ENCODE results near the gene DYNLT2.

The DYNLT2 gene

GRCh38 chr6:169763881-169764280 lies 12.5 kb upstream of the DYNLT2 start:
- in situ Hi-C loops (cut with HindIII; ENCODE audit: low pct_ligation_motif_present, low sequenced_read_pairs), result no loop called here
- Histone ChIP-seq H3K27ac (no peak overlapping the region), H3K36me3 (replicated peaks) (peaks cover 3% of the 10 kb centered on the region), H3K4me3 (ENCODE audit: low read depth, low read length) (no peak overlapping the region), H3K27me3 (replicated peaks) (no peaks in the 10 kb centered on the region)
- TF ChIP-seq CTCF (IDR thresholded peaks at IDR 0.05; ENCODE audit: low read depth, low read length, missing control alignments), result no peak
- DNase-seq, result no peak

GRCh38 chr6:169763308-169763707 lies 11.9 kb upstream of the DYNLT2 start:
- in situ Hi-C loops (cut with HindIII; ENCODE audit: low pct_ligation_motif_present, low sequenced_read_pairs), result no loop called here

GRCh38 chr6:169755162-169755561 lies 3.8 kb upstream of the DYNLT2 start:
- no peak overlapping the region for H3K4me3 ChIP-seq (ENCODE audit: low read depth, low read length)
- no peak for DNase-seq
- H3K27ac ChIP-seq, result no peak overlapping the region
- TF ChIP-seq CTCF (IDR thresholded peaks at IDR 0.05; ENCODE audit: low read depth, low read length, missing control alignments), result no peak
- in situ Hi-C loops (cut with HindIII; ENCODE audit: low pct_ligation_motif_present, low sequenced_read_pairs), result no loop called here
- H3K36me3 ChIP-seq (replicated peaks), result peaks cover 2% of the 10 kb centered on the region
- no peaks in the 10 kb centered on the region for H3K27me3 ChIP-seq (replicated peaks)

More at GRCh38 chr6:169763308-169763707, 11.9 kb upstream of the DYNLT2 start:
- Histone ChIP-seq H3K4me3 (ENCODE audit: low read depth, low read length) (no peak overlapping the region), H3K27me3 (replicated peaks) (no peaks in the 10 kb centered on the region), H3K36me3 (replicated peaks) (peaks cover 3% of the 10 kb centered on the region), H3K27ac (no peak overlapping the region)
- TF ChIP-seq CTCF (IDR thresholded peaks at IDR 0.05; ENCODE audit: low read depth, low read length, missing control alignments), result no peak
- DNase-seq, result no peak

- H3K4me3 ChIP-seq (ENCODE audit: low read depth, low read length), result peak overlapping the region; percentile 81
- H3K36me3 ChIP-seq (replicated peaks), result peaks cover 2% of the 10 kb centered on the region
- no peak for DNase-seq
- peak overlapping the region; percentile 96 for H3K27ac ChIP-seq
- no peak for TF ChIP-seq CTCF (IDR thresholded peaks at IDR 0.05; ENCODE audit: low read depth, low read length, missing control alignments)
- in situ Hi-C loops (cut with HindIII; ENCODE audit: low pct_ligation_motif_present, low sequenced_read_pairs), result no loop called here
- H3K27me3 ChIP-seq (replicated peaks), result no peaks in the 10 kb centered on the region
These were observed 777 bp upstream of the DYNLT2 start for GRCh38 chr6:169752074-169752623.

- DNase-seq, result no peak
- in situ Hi-C loops (cut with HindIII; ENCODE audit: low pct_ligation_motif_present, low sequenced_read_pairs), result no loop called here
These were observed 4.8 kb downstream of the DYNLT2 start for GRCh38 chr6:169746556-169746955.

More at GRCh38 chr6:169746556-169746955, 4.8 kb downstream of the DYNLT2 start:
- H3K4me3 ChIP-seq (ENCODE audit: low read depth, low read length), result no peak overlapping the region
- no peaks in the 10 kb centered on the region for H3K36me3 ChIP-seq (replicated peaks)
- H3K27ac ChIP-seq, result no peak overlapping the region
- H3K27me3 ChIP-seq (replicated peaks), result no peaks in the 10 kb centered on the region
- no peak for TF ChIP-seq CTCF (IDR thresholded peaks at IDR 0.05; ENCODE audit: low read depth, low read length, missing control alignments)

Data from brain microvascular endothelial cell (primary cell).